ENCODE results near the gene PGM5.

Gene PGM5

DNA sequence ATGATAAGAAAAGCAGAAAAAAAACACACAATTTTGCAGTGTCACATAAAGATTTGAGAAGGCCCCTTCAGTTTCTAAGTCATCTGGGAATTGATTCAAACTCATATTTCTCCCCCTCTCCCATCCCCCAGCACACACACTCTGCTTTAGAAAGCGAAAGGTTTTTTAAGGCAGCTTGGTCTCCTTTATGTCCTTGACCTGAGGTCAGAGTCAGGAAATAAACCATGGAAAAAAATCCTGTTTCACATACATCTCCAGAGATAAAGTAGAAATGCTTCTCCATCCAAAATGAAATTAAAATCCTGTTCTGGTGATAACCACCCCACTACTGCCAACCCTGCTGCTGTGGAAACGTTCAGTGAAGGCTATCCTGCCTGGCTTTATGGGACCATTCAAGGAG is 131.7 kb downstream of the PGM5 start:
- TF ChIP-seq, protein P1, sequence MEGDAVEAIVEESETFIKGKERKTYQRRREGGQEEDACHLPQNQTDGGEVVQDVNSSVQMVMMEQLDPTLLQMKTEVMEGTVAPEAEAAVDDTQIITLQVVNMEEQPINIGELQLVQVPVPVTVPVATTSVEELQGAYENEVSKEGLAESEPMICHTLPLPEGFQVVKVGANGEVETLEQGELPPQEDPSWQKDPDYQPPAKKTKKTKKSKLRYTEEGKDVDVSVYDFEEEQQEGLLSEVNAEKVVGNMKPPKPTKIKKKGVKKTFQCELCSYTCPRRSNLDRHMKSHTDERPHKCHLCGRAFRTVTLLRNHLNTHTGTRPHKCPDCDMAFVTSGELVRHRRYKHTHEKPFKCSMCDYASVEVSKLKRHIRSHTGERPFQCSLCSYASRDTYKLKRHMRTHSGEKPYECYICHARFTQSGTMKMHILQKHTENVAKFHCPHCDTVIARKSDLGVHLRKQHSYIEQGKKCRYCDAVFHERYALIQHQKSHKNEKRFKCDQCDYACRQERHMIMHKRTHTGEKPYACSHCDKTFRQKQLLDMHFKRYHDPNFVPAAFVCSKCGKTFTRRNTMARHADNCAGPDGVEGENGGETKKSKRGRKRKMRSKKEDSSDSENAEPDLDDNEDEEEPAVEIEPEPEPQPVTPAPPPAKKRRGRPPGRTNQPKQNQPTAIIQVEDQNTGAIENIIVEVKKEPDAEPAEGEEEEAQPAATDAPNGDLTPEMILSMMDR (IDR thresholded peaks at IDR 0.05) = no peak

DNA sequence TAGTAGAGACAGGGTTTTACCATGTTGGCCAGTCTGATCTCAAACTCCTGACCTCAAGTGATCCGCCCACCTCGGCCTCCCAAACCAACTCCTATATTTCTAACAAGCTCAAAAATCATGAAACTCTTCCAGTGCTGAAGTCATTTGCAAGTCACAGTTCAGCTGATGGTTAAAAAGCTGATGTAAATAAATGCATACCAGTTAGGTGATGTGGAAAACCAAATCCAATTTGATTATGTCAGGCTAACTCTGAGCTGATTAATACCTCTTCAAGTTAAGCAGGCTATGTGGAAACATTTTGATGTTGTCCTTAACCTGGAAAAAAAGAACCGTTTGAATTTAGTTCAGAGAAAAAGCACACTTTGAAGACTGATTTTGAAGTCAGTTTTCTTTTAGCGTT is 133.2 kb downstream of the PGM5 start:
- TF ChIP-seq, protein P1 (IDR thresholded peaks at IDR 0.05) = no peak

DNA sequence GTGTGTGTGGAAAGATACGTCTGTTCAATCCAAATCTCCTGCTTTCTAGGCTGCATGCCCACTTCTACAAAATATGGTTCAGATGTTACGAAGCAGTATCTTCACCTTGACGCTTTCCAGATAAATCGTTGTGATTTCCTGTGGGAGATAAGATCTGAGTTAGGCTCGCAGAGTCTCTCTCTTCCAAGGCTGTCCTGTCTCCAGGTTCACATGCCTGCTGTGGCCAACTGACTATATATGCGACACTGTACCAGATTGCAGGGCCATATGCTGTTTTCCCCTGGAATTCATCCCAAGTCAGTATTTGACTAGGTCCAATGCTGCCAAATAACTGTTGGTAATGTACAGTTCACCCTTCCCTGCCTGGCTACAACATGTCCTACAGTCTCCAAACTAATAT is 136.4 kb downstream of the PGM5 start:
- TF ChIP-seq, protein P1 (IDR thresholded peaks at IDR 0.05) = no peak

DNA sequence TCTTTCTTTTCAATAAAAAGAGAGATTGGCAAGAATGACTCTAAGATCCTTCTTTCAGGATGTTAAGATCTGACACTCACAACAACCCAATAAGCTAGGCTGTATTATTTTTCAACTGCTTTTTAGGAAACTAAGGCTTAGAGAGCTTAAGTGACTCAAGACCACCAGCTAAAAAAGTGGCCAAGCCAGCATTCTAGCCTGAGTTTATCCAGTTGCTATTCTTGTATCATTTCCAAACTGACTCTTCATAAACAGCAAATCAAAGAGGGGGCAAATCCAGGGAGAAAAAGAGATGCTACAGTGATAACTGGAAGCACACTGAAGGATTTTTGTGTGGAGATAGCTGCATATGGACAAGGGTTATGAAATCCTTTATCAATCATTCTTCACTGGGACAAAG is 137.1 kb downstream of the PGM5 start:
- TF ChIP-seq, protein P1 (IDR thresholded peaks at IDR 0.05) = no peak

DNA sequence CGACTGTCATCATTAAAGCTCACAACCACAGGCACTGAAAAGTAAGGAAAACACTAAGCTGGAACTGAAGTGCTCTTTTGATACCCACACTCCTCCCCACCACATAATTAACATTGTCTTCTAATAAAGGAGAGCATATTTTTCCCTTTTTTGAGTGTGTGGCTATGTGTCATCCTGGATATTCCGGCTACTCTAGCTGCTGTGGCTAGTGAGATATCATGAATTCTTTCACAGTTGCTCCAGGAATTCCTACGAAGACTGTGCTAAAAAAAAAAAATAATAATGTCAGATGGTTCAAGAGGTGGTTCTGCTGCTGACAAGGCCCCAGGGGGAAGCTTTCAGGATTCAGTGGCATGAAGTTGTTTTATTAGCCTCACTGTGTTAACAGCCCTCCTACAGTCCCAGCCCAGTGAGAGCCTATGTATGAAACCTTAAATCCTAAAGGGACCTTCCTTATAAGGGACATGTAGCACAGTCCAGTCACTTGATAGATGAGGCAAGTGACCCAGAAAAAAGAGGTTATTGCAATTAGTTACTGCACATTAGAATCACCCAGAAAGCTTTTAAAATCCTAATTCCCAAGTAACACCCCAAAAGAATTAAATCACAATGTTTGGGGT is 137.7 kb downstream of the PGM5 start:
- TF ChIP-seq, protein P1 (IDR thresholded peaks at IDR 0.05) = no peak

DNA sequence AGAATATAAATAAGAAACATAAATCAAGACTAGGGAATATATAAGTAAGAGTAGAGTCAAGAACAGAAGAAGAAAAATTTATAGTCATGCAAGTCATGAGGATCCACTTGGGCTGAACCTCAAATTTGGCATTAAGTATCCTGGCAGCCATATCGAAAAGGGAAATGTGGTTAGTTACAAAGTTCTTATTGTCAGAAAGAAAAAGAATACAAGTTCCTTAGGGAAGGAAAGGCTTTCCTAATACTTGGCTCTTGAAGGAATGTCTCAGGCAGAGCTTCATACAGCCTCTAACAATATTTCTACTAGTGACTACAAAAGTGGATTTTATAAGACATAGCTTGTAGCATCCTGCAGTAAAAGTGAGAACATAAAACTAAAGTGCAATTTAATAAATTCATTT is 138.8 kb downstream of the PGM5 start:
- TF ChIP-seq, protein P1 (IDR thresholded peaks at IDR 0.05) = no peak

DNA sequence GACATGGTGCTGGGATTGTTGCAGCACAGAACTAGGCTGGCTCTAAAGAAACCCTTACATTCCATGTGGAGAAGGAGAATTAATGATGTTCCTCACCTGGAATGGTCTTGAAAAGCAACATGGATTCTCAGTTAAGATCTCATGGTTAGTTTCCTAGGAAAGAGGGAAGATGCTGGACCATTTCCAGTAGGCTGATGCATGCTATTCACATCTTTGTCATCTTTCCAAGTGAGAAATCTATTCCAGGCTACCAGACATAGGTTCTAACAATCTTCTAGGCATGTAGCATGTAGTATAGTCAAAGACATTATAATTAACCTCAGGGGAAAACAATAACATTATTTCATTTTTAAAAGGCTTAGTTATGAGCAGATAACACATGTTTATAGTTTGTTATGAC is 139.9 kb downstream of the PGM5 start:
- TF ChIP-seq, protein P1 (IDR thresholded peaks at IDR 0.05) = no peak

DNA sequence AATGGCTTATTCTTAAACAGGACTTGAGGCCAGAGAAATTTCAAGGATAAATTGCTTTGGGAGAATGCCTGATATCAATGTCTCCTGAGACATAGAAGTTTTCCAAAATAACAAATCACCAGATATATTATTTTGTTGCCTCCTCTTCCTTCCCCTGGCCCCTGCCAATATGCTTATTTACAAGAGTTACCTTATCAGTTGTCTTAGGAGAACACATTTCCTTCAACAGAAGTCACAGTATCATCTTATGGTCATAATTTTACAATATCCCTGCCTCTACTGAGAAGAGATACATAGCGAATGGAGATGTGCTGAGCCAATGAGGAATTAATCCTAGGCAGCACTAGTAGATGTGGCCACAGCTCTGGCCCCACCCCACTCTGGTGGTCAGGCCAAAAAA is 141.2 kb downstream of the PGM5 start:
- TF ChIP-seq, protein P1 (IDR thresholded peaks at IDR 0.05) = no peak
